HG03060 (cell line): ENCODE measurements around the gene GAS2L3.
"Not testable (repeated sequence)": the region's sequence is repeated elsewhere in the genome, so short reads cannot be mapped to it uniquely, and the experiment has no call there.

Experiments used
- ATAC-seq: cut with Tn5 transposase; IDR thresholded peaks from one replicate; pipeline ENCODE4 v1.9.1; 2021; ENCODE audit warnings: low read depth, moderate number of reproducible peaks; ENCODE audit not compliant: unreplicated experiment

GAS2L3 gene

GRCh38 chr12:100573292-100574186 is at the start of gene GAS2L3:
Gene GAS2L3 (plus strand): TSS chr12:100573684. CDS start chr12:100594905, 21,221 bp downstream.
- peak; percentile 83 for ATAC-seq

GRCh38 chr12:100528034-100528433 is 45.5 kb upstream of the GAS2L3 start:
- no peak for ATAC-seq

- no peak for ATAC-seq
These were observed 44.9 kb upstream of the GAS2L3 start for GRCh38 chr12:100528471-100529127.

GRCh38 chr12:100529756-100530350 is 43.6 kb upstream of the GAS2L3 start:
- no peak for ATAC-seq

GRCh38 chr12:100533376-100533775 is 40.1 kb upstream of the GAS2L3 start:
- no peak for ATAC-seq

GRCh38 chr12:100534625-100535227 is 38.8 kb upstream of the GAS2L3 start:
- no peak for ATAC-seq

- ATAC-seq, result no peak
These were observed 34.3 kb upstream of the GAS2L3 start for GRCh38 chr12:100539202-100539601.

- no peak for ATAC-seq
These were observed 29.3 kb upstream of the GAS2L3 start for GRCh38 chr12:100544165-100544564.

- ATAC-seq, result no peak
These were observed 28.4 kb upstream of the GAS2L3 start for GRCh38 chr12:100545092-100545491.

GRCh38 chr12:100553936-100554335 is 19.5 kb upstream of the GAS2L3 start:
- ATAC-seq, result no peak

GRCh38 chr12:100554608-100555077 is 18.8 kb upstream of the GAS2L3 start:
- ATAC-seq, result no peak

GRCh38 chr12:100555722-100556121 is 17.8 kb upstream of the GAS2L3 start:
- ATAC-seq, result no peak

- ATAC-seq, result no peak
These were observed 16.1 kb upstream of the GAS2L3 start for GRCh38 chr12:100557357-100557756.

- not testable (repeated sequence) for ATAC-seq
These were observed 14.2 kb upstream of the GAS2L3 start for GRCh38 chr12:100559261-100559660.

- no peak for ATAC-seq
These were observed 9.4 kb upstream of the GAS2L3 start for GRCh38 chr12:100564090-100564489.

- ATAC-seq, result no peak
These were observed 8.5 kb upstream of the GAS2L3 start for GRCh38 chr12:100564905-100565467.

- no peak for ATAC-seq
These were observed 7.4 kb upstream of the GAS2L3 start for GRCh38 chr12:100565987-100566545.

GRCh38 chr12:100566887-100567637 is 6.4 kb upstream of the GAS2L3 start:
- ATAC-seq, result peak; percentile 95

- no peak for ATAC-seq
These were observed 5.5 kb upstream of the GAS2L3 start for GRCh38 chr12:100567945-100568344.
